ENCODE data around the gene CNR1.

CNR1 gene

DNA sequence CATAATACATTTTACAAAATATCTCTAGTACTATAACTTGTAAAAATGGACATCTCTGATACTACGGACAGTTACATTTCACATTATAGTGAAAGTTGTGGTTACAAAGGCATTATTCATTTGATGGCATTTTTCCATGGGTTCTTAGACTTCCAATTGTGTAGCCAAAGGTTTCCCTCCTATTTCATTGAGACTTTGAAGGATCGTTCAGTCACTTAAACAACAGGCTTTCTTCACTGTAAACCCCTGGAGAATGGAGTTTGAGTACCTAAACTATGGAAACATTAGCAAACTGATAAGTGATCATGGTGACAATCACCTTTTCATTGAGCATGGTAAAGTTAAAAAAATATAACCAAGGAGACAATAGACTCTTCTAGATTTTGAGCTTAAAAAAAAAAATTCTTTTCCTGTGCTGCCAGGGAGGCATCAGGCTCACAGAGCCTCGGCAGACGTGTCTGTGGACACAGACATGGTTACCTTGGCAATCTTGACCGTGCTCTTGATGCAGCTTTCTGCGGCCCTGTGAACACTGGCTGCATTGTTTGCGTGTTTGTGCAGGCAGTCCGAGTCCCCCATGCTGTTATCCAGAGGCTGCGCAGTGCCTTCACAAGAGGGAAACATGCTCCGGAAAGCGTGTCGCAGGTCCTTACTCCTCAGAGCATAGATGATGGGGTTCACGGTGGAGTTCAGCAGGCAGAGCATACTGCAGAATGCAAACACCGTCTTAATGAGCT lies 22.6 kb downstream of the CNR1 start:
- no peak for DNase-seq

DNA sequence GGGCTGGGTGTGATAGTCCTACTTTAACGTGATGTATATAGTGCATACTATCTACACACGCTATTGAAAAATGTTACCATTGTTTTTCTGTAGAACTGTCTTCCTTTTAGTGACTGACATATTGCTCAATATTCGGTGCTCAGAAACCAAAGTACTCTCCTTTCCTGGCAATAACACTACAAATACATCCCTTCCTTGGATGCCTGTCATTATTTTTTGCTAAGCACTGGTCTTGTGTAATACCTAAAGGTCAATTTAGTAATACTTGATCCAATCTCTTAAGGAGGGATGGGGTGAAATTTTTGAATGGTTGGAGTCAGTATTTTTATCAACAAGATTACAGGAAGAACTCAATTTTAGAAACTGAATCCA lies 23.9 kb downstream of the CNR1 start:
- no peak for DNase-seq

DNA sequence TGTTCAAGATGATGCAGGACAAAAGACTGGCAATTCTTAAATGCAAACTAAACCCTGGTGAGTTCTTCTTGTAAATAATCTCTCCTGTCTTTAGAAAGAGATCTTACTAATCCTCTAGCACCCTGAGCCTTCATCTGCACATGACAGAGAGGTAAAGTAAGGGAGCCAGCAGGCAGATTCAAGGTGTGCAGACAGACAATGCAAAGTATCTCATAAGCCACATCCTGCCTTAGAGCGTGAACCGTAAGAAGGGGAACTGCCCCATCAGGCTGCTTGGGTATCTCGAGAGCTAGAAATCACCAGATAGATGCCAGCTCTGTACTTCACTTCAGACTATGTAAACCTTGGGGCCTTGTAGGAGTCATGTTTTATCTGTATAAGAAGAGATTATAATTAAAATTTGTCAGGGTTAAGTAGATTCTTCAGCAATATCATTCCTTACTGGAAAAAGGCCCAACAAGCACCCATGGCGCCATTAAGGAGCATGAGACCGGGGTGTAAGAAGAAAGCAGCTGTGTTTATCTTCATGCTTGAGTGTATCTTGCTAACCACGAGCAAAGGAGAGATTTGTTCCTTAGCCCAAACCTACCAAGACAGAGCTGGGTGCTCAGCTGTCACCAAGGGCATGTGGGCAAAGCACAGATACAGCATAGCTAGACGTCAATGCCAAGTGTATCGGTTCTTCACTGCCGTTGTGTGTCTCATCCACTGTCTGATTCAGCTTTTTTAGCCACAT lies 24.4 kb downstream of the CNR1 start:
- DNase-seq = no peak

DNA sequence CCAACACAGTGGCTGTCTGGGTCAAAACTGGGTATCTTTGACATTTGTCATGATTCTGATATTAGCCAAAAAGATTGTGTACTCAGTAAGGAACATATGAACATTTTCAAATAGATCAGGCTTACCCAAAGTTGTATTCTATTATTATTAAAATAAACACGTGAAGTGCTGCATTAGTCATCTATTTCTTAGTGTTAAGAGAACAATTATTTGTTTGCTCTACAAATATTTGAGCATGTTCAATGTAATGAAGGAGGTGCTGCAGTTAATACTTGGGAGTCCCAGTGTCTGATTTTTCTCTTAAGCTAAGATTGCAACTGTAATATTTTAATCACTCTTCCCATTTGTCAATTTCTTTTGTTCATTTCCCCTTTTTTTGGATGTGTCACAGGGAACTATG lies 28.2 kb downstream of the CNR1 start:
- no peak for DNase-seq

DNA sequence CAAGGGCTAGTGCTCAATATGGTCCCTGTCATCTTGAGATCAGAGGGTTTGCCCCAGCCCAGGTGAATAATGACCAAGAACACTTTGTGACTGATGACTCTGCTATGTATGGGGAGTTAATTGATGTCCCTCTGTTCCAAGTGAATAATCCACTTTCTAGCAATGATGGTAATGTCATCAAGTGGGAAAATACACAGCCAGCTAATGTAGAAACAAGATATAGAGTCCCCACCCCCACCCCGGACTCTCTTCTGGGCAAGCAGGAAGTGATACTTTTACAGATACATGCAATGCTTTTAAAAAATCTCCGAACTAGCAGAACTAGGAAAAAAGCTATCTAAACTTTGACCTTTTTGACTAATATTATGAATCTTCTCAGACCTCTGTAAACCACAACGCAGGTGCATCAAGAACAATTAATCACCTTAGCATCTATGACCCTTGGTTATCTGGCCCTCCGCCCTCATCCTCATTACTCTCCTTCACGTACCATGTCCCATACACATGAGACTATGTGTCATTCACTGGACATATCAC lies 30.5 kb downstream of the CNR1 start:
- no peak for DNase-seq

DNA sequence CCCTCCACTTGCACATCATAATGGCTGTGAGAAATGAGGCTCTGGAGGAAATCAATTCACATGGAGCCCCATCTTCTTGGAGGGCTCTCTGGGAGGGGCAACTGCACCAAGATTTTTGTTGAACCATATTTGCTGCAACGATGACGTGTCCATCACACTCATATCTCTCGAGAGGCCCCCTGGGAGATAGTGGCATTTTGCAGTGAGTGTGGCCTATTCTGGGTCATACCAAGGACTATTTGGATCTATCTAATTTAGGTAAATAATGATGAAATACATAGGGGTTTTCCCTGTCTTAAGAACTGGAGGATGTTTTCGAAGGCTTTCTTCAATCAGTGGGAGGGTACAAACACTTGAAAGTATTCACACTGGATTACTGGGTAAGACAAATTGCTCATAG lies 31.6 kb downstream of the CNR1 start:
- no peak for DNase-seq

DNA sequence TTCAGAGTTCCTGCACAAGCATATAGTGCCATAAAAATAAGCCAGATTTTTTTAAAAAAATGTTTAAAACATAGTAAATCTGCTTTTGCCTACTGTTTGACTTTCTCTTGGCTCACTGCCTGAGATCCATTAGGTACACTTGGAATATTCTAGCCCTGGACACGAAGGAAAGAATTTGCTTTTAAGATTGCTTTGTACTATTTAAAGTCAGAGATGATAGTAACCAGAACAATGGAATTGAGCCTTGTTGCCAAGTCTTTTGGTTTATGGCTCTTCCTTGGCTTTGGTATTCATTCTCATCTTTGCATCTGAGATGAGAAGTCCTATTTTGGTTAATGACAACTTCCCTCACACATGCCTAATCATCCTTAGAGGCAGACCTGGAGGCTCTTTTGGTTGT lies 32.4 kb downstream of the CNR1 start:
- DNase-seq = no peak

DNA sequence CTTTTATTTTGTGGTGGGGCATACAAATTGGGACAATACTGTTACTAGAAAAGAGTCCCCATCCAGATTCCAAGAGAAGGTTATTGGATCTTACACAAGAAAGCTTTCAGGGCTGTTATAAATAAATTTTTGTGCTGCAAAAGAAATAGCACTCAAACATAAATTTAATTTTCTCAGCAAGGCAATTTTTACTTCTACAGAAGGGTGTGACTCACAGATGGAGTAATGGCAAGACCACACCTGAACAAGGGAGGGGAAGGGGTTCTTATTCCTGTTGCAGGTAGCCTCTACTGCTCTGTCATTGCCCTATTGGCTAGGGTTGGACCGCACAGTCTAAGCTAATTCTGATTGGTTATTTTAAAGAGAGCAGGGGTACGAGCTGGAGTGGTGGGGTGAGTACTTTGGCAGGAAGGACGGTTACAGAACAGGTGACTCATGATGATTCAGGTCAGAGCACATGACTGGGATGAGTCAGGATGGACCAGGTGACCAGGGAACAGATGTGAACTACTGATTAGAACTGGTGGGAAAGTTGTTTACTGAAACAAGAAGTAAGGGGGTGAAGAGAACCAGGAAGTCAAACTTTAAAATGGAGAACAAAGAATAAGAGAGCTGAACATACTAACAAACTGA lies 41.1 kb downstream of the CNR1 start:
- no peak for DNase-seq

DNA sequence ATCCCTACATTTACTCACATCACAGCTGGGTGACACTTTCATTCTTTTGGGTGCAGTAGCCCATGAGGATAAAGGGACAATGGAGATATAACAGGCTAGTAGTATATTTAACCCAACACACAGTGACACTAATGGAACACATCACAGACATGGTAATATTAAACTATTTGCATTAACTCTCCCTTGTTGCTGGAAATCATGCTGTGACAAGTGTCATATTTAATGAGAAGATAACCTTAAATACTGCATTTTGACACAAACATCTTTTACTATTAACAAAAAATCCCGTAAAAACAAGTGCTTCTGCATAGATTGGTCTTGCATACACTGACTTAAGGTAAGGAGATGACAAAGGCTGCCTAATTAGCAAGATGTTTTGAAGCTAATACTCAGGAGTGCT lies 45.5 kb downstream of the CNR1 start:
- no peak for DNase-seq

DNA sequence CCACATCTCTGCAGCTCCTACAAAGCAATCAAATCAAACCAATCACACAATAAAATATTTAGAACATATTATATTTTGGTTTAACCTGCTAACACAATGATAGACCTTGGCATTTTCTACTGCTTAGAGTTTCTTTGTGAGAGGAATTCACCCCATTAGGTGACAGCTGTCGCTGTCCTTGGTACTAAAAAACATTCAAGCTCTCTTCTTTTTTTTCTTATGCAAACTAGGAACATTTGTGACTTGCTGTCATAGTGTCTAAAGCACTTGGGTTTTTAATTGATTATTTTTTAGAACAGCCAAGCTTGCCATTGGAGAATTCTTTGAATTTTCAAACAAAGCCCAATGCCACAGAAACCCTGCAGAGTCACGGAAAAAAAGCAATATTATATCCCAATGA lies 46.4 kb downstream of the CNR1 start:
- DNase-seq = peak; percentile 35

DNA sequence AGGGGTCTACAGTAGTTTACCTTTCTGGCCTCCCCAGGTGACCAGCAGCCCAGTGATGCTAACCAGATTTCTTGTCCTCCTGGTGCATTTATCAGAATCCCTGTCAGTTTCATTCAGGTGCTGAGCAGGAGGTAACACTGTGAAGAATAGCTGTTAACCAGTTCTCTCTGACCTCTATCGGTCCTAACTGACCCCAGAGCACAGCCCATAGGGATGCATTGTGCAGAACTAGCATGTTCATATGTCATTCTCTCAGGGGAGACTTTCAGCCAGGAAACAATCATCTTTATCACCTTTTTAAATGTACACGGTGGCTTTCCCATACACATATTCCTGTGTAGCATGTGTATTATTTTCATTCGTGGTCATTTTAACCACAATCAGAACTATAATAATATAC lies 49.9 kb downstream of the CNR1 start:
- no peak for DNase-seq

DNA sequence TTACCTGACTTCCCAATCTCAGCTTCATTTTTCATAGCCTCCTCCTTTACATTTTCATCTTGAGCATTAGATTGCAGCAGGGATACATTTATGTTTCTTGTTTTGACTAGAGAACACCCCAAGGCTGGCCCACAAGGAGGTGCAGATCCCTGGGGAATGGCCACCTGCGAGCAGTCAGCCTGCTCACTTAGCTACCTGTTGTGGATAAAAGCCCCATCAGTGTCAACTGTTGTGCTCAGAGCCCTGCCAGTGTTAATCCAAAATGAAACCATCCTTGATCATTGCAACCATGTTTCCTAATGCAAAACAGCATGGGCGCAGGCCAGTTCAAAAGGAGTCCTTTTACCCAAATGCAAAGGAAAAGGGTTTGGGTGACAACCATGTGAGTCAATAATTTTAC lies 50.8 kb downstream of the CNR1 start:
- no peak for DNase-seq

DNA sequence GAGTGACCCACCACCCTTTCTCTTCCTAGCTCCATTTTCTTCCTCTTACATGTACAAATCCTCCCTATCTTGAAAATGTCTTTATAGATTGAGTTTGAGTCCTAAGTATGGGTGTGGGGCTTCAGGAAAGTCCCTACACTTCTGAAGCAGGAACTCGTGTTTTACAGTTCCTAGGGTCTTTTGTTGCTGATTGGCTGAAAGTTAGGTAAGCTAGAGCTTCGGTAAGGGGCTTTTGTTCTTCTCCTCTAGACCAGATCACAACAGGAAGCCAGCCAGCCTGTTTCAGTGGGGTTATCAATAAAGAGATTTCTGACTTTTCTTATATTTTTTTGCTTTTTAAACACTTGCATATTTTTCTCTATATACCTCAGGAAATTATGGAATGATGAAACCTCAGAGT lies 51.3 kb downstream of the CNR1 start:
- no peak for DNase-seq

DNA sequence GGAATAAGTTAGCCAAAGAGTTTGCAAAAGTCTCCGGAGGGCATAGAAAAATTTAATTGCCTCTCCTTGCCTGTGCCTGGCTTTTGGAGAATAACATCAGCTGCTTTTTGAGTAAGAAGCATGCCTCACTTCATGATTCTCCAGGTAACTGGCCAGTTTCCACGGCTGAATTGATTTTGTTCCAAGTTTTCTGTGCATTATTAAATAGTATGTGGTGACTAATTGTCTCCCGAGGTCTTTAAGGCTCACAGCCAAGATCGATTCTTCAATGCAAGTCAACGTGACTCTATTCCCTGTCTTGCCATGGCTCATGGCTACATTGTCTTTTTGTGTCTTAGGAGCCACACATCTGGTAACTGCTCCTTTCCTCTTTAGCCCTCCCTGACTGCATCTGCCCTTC lies 54.2 kb downstream of the CNR1 start:
- no peak for DNase-seq

DNA sequence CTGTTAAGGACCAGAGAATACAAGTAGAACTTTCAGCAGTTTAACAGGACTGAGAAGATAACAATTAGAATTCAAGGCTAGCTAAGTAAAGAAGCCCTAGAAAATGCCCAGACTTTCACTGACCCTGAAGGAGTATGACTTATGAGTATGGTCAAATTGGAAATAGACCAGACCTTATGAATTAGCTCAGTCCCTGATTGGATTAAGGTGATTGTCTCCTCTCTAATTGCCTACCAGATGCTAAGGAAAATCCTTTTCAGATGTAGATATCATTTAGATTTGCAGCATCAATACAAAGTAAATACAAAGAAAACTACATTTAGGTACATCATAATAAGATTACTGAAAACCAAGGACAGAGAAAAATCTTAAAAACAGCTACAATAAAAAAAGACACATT lies 58.9 kb downstream of the CNR1 start:
- no peak for DNase-seq

DNA sequence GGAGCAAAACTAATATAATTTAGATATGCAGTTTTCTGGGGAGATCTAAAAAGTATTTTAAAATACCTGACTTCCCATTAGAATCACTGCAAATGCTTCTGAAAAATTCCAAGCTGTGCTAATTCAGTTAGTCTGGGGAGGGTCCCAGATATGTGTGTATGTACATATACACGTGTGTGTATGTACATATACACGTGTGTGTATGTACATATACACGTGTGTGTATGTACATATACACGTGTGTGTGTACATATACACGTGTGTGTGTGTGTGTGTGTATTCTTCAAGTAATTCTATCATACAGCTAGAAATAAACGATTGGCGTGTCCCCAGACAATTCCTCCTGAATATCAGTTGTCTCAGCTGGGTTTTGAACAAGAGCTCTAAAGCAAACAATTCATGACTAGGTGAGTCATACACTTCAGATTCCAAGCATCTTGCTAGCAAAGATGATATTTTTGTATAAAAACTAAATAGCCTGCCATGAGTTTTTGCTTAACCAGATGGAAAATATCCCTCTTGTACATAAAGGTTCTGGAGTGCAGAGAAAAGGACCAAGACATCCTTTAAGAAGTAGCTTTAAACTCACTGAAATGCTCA lies 60.3 kb downstream of the CNR1 start:
- no peak for DNase-seq

Data from NCI-H2171 treated with DMSO at 0.1 percent for 48 hours (cell line).